GM12872 (cell line): ENCODE measurements around the gene DGAT2L6.

Experiments
- CTCF ChIP-seq: IDR thresholded peaks from 3 replicates; pipeline ENCODE4 v1.5.1; 2011; ENCODE audit warnings: low read depth, mild to moderate bottlenecking, low read length, moderate library complexity; ENCODE audit not compliant: insufficient read depth

DGAT2L6 gene

GRCh38 chrX:70201732-70202131 lies 24.4 kb downstream of the DGAT2L6 start:
- no peak for TF ChIP-seq CTCF

DNA sequence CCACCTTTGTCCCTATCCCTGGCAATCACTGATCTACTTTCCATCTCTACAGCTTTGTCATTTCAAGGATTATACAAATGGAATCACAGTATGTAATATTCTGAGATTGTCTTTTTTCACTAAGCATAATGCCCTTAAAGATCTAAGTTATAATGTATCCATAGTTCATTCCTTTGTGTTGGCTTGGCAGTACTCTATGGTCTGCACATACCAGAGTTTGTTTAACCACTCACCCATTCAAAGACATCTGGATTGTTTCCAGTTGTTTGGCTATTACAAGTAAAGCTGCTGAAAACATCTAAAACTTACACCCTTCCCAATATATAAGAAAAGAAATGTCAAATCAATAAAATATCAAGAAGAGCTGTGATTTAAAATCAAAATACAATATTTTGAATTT lies 31.2 kb downstream of the DGAT2L6 start:
- no peak for TF ChIP-seq CTCF

GRCh38 chrX:70219938-70220764 lies 42.9 kb downstream of the DGAT2L6 start:
- no peak for TF ChIP-seq CTCF

- no peak for TF ChIP-seq CTCF
Measured at GRCh38 chrX:70226048-70226447, 48.8 kb downstream of the DGAT2L6 start.

DNA sequence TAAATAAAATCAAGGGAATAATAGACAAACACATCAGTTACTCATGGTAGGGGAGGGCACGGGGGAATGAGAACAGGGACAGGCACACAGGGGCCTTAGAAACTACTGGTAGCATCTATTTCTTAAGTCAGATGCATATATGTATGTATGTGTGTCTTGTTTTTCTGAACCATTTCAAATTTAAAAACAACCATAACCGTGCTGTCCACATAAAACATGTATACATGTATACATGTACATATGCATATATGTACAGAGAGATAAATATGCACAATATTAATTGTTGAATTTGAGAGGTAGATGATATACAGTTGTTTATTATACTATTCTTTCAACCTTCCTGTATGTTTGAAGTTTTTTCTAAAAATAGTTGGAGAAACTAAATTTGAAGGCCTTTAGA lies 49.4 kb downstream of the DGAT2L6 start:
- TF ChIP-seq CTCF = no peak

- no peak for TF ChIP-seq CTCF
Measured at GRCh38 chrX:70231666-70232065, 54.4 kb downstream of the DGAT2L6 start.

DNA sequence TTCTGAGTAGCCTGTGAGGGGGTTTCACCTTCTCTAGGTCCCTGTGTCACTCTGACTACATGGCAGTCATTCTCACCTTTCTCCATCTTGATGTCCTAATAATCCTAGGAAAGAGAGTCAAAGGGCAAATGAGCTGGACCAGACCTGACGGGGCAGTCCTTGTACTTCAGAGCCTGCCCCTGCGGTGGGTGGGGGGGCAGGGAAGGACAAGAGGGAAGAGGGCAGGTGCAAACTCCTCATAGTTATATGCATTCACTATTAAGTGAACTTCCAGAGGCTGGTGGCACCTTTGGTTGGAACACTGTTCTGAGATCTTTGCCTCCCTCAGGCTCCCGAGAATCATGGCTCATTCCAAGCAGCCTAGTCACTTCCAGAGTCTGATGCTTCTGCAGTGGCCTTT lies 57.1 kb downstream of the DGAT2L6 start, which contains the start of gene AWAT1:
AWAT1 (plus strand) TSS at position 301 of the 400 bp plus-strand sequence; CDS start at position 342, 41 bp downstream.
- TF ChIP-seq CTCF = no peak

- TF ChIP-seq CTCF = no peak
Measured at GRCh38 chrX:70240751-70241150, 63.5 kb downstream of the DGAT2L6 start.
